WTC11 (cell line): ENCODE results near the gene RNU2-1. TPM values are rescaled to one million over a fixed set of nuclear protein-coding genes. Genes with fewer than 3 reads are reported as not detected.
A peak's percentile ranks its signal among the peaks of the same experiment; 100 is the strongest.

Experiments
- ATAC-seq: fragments of 200-7000 bp; cut with Tn5 transposase; 2 replicates; pipeline ENCODE4 v1.10.0; 2021; ENCODE audit warnings: mild to moderate bottlenecking, moderate library complexity
- CTCF ChIA-PET: fragments of 300-600 bp; sonication (Branson Sonifier 250); formaldehyde crosslinking; loops from one replicate; lab custom pipeline; 2021; ENCODE audit warnings: antibody characterized with exemption; lab: Charles Lee
- POLR2A ChIA-PET: fragments of 350-600 bp; sonication (Branson Sonifier 250); formaldehyde crosslinking; loops from one replicate; lab custom pipeline; 2021; ENCODE audit warnings: antibody characterized with exemption; lab: Charles Lee
- DNase-seq: peaks from one replicate; pipeline ENCODE4 v3.0.0; 2021; ENCODE audit warnings: low spot score
- H3K27ac Mint-ChIP-seq: 2 replicates; pipeline ENCODE4 v1.8.0; 2021; ENCODE audit warnings: mixed read lengths
- H3K27me3 Mint-ChIP-seq: 2 replicates; pipeline ENCODE4 v1.8.0; 2021; ENCODE audit warnings: low read depth, mild to moderate bottlenecking, moderate library complexity, mixed read lengths
- H3K36me3 Mint-ChIP-seq: 2 replicates; pipeline ENCODE4 v1.8.0; 2021; ENCODE audit warnings: mixed read lengths
- H3K4me1 Mint-ChIP-seq: 2 replicates; pipeline ENCODE4 v1.8.0; 2022; ENCODE audit warnings: mixed read lengths
- H3K4me3 Mint-ChIP-seq: 2 replicates; pipeline ENCODE4 v1.8.0; 2021; ENCODE audit warnings: mild to moderate bottlenecking, moderate library complexity, mixed read lengths
- H3K9me3 Mint-ChIP-seq: 2 replicates; pipeline ENCODE4 v1.8.0; 2021; ENCODE audit warnings: mixed read lengths
- ATF2 ChIP-seq: sonication (generic); formaldehyde crosslinking; IDR thresholded peaks from 2 replicates; pipeline ENCODE4 v1.8.1; 2022; ENCODE audit warnings: low read depth, missing genetic modification reagents, borderline replicate concordance
- E2F5 ChIP-seq: sonication (generic); formaldehyde crosslinking; IDR thresholded peaks from 2 replicates; pipeline ENCODE4 v1.8.1; 2022; ENCODE audit warnings: mild to moderate bottlenecking, moderate library complexity, missing genetic modification reagents
- HMGA2 ChIP-seq: fragments of 250-450 bp; sonication (Bioruptor Pico); IDR thresholded peaks from 2 replicates; pipeline ENCODE4 v1.4.0; 2021; ENCODE audit warnings: mild to moderate bottlenecking, moderate library complexity
- USF1 ChIP-seq: sonication (generic); formaldehyde crosslinking; IDR thresholded peaks from 2 replicates; pipeline ENCODE4 v1.8.0; 2022; ENCODE audit warnings: mild to moderate bottlenecking, missing genetic modification reagents
- total RNA-seq: library from RNA; stranded (reverse); gene quantifications from 3 replicates; pipeline ENCODE4 v1.2.3, GENCODE V29; 2021
- TF ChIP-seq, protein P1 (sequence below): fragments of 200-600 bp; IDR thresholded peaks from 2 replicates; pipeline ENCODE4 v1.8.0; 2022; ENCODE audit warnings: antibody characterized with exemption
- TF ChIP-seq, protein P2 (sequence below): sonication (generic); formaldehyde crosslinking; IDR thresholded peaks from 2 replicates; pipeline ENCODE4 v1.8.0; 2022; ENCODE audit warnings: missing genetic modification reagents
- TF ChIP-seq, protein P3 (sequence below): fragments of 250-450 bp; sonication (Bioruptor Pico); IDR thresholded peaks from 2 replicates; pipeline ENCODE4 v1.9.0; 2021; ENCODE audit warnings: mild to moderate bottlenecking
- TF ChIP-seq, protein P4 (sequence below): sonication (generic); formaldehyde crosslinking; conservative IDR thresholded peaks from 2 replicates; pipeline ENCODE4 v1.8.1; 2023; ENCODE audit warnings: mild to moderate bottlenecking, low read depth, missing genetic modification reagents, moderate library complexity

Gene RNU2-1
- total RNA-seq, 1 experiment from 2014 or later = 6,122 TPM

- ChIA-PET POLR2A (interaction anchor here (0.5 to 1.7 kb wide), 3 partner anchors 103 to 388 kb away, joined by 3 to 11 read pairs (median 4); no protein-coding TSS in a partner anchor), CTCF (interaction anchor here (0.6 to 1.9 kb wide), 13 partner anchors 9 to 215 kb away, joined by 3 to 13 read pairs (median 4); partner anchors contain the start of genes NBR1, RND2, RPL27 and VAT1)
Observed at GRCh38 chr17:43212641-43213490, 20.9 kb downstream of the RNU2-1 start.

More at GRCh38 chr17:43212641-43213490, 20.9 kb downstream of the RNU2-1 start:
- DNase-seq (no peak), ATAC-seq (no peak)
- H3K27me3 Mint-ChIP-seq = no peaks in the 10 kb centered on the region
- H3K9me3 Mint-ChIP-seq = no peaks in the 10 kb centered on the region
- TF ChIP-seq HMGA2 = no peak
- TF ChIP-seq E2F5 (CRISPR knock-in tag) = no peak
- TF ChIP-seq, protein P1, sequence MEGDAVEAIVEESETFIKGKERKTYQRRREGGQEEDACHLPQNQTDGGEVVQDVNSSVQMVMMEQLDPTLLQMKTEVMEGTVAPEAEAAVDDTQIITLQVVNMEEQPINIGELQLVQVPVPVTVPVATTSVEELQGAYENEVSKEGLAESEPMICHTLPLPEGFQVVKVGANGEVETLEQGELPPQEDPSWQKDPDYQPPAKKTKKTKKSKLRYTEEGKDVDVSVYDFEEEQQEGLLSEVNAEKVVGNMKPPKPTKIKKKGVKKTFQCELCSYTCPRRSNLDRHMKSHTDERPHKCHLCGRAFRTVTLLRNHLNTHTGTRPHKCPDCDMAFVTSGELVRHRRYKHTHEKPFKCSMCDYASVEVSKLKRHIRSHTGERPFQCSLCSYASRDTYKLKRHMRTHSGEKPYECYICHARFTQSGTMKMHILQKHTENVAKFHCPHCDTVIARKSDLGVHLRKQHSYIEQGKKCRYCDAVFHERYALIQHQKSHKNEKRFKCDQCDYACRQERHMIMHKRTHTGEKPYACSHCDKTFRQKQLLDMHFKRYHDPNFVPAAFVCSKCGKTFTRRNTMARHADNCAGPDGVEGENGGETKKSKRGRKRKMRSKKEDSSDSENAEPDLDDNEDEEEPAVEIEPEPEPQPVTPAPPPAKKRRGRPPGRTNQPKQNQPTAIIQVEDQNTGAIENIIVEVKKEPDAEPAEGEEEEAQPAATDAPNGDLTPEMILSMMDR = no peak
- TF ChIP-seq USF1 (CRISPR knock-in tag) = no peak
- no peak for TF ChIP-seq ATF2 (CRISPR knock-in tag)
- TF ChIP-seq, protein P2, sequence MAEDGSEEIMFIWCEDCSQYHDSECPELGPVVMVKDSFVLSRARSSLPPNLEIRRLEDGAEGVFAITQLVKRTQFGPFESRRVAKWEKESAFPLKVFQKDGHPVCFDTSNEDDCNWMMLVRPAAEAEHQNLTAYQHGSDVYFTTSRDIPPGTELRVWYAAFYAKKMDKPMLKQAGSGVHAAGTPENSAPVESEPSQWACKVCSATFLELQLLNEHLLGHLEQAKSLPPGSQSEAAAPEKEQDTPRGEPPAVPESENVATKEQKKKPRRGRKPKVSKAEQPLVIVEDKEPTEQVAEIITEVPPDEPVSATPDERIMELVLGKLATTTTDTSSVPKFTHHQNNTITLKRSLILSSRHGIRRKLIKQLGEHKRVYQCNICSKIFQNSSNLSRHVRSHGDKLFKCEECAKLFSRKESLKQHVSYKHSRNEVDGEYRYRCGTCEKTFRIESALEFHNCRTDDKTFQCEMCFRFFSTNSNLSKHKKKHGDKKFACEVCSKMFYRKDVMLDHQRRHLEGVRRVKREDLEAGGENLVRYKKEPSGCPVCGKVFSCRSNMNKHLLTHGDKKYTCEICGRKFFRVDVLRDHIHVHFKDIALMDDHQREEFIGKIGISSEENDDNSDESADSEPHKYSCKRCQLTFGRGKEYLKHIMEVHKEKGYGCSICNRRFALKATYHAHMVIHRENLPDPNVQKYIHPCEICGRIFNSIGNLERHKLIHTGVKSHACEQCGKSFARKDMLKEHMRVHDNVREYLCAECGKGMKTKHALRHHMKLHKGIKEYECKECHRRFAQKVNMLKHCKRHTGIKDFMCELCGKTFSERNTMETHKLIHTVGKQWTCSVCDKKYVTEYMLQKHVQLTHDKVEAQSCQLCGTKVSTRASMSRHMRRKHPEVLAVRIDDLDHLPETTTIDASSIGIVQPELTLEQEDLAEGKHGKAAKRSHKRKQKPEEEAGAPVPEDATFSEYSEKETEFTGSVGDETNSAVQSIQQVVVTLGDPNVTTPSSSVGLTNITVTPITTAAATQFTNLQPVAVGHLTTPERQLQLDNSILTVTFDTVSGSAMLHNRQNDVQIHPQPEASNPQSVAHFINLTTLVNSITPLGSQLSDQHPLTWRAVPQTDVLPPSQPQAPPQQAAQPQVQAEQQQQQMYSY (CRISPR knock-in tag) = no peak
- TF ChIP-seq, protein P3, sequence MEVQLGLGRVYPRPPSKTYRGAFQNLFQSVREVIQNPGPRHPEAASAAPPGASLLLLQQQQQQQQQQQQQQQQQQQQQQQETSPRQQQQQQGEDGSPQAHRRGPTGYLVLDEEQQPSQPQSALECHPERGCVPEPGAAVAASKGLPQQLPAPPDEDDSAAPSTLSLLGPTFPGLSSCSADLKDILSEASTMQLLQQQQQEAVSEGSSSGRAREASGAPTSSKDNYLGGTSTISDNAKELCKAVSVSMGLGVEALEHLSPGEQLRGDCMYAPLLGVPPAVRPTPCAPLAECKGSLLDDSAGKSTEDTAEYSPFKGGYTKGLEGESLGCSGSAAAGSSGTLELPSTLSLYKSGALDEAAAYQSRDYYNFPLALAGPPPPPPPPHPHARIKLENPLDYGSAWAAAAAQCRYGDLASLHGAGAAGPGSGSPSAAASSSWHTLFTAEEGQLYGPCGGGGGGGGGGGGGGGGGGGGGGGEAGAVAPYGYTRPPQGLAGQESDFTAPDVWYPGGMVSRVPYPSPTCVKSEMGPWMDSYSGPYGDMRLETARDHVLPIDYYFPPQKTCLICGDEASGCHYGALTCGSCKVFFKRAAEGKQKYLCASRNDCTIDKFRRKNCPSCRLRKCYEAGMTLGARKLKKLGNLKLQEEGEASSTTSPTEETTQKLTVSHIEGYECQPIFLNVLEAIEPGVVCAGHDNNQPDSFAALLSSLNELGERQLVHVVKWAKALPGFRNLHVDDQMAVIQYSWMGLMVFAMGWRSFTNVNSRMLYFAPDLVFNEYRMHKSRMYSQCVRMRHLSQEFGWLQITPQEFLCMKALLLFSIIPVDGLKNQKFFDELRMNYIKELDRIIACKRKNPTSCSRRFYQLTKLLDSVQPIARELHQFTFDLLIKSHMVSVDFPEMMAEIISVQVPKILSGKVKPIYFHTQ (CRISPR knock-in tag) = no peak
- TF ChIP-seq, protein P4, sequence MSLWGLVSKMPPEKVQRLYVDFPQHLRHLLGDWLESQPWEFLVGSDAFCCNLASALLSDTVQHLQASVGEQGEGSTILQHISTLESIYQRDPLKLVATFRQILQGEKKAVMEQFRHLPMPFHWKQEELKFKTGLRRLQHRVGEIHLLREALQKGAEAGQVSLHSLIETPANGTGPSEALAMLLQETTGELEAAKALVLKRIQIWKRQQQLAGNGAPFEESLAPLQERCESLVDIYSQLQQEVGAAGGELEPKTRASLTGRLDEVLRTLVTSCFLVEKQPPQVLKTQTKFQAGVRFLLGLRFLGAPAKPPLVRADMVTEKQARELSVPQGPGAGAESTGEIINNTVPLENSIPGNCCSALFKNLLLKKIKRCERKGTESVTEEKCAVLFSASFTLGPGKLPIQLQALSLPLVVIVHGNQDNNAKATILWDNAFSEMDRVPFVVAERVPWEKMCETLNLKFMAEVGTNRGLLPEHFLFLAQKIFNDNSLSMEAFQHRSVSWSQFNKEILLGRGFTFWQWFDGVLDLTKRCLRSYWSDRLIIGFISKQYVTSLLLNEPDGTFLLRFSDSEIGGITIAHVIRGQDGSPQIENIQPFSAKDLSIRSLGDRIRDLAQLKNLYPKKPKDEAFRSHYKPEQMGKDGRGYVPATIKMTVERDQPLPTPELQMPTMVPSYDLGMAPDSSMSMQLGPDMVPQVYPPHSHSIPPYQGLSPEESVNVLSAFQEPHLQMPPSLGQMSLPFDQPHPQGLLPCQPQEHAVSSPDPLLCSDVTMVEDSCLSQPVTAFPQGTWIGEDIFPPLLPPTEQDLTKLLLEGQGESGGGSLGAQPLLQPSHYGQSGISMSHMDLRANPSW (CRISPR knock-in tag) = no peak
- peak overlapping the region; percentile 94 for H3K4me3 Mint-ChIP-seq
- peak overlapping the region; percentile 96 for H3K27ac Mint-ChIP-seq
- peaks cover 4% of the 10 kb centered on the region; the same call in 1 of the 2 replicates for H3K36me3 Mint-ChIP-seq
- H3K4me1 Mint-ChIP-seq = peaks cover 20% of the 10 kb centered on the region
